GM19035 (cell line): ENCODE data around the gene PDZRN4.
"Not testable (repeated sequence)": the region's sequence is repeated elsewhere in the genome, so short reads cannot be mapped to it uniquely, and the experiment has no call there.

ENCODE experiments used
- ATAC-seq: cut with Tn5 transposase; IDR thresholded peaks from one replicate; pipeline ENCODE4 v1.9.1; 2021; ENCODE audit not compliant: unreplicated experiment

PDZRN4 gene

DNA sequence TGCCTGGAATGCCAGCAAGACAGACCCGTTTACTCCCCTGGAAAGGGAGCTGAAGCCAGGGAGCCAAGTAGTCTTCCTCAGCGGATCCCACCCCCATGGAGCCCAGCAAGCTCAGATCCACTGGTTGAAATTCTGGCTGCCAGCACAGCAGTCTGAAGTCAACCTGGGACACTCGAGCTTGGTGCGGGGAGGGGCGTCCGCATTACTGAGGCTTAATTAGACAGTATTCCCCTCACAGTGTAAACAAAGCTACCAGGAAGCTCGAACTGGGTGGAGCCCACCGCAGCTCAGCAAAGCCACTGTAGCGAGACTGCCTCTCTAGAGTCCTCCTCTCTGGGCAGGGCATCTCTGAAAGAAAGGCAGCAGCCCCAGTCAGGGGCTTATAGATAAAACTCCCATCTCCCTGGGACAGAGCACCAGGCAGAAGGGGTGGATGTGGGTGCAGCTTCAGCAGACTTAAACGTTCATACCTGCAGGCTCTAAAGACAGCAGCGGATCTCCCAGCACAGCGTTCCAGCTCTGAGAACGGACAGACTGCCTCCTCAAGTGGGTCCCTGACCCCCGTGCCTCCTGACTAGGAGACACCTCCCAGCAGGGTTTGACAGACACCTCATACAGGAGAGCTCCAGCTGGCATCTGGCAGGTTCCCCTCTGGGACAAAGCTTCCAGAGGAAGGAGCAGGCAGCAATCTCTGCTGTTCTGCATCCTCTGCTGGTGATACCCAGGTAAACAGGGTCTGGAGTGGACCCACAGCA, 92.4 kb downstream of the PDZRN4 start:
- ATAC-seq: not testable (repeated sequence)

GRCh38 chr12:41285470-41285869, 97.3 kb downstream of the PDZRN4 start:
- not testable (repeated sequence) for ATAC-seq

DNA sequence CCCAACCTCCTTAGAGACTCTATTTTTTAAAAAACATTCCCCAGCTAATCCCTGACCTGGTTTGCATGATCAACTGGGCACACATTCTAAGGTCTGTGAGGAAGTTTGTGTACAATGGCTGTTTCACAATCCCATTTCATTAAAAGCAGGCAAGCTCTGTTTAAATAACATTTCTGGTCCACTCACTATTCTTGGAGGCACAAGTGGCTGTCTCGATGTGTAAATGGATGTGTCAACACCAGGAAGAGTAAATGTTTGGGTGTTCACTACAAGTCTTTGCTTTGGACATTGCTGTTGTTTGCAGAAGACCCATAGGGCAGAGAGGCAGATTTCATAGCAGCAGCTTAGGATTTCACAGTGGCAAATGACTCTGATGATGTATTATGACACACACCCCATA, 98.3 kb downstream of the PDZRN4 start:
- no peak for ATAC-seq

DNA sequence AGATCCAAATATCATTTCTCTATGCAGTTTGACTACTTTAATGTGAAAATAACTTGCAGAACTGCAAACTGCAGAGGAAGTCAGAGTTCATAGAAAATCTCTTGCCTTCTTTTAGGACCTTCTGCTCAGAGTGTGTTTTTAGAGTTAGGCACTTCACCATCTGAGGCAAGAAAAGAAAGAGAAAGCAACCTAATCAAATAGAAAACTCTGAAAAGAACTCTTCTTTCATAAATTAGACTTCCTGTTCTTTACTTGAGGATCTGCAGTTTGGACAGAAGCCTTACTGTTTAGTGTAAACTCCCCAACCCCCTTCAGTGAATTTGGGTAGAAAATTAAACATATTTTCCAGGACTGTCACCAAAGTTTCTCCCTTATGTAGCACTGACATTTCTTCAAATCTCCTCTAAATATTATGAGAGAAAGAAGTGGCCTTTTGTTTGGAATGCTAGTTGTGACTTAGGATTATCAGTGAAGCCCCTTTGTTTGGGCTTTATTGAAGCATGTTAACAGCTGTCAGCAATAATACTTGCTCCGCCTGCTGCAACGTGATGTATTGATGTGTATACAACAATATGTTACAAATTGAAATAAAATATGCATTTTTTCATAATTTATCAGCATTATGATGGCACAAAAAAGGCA, 99.5 kb downstream of the PDZRN4 start:
- peak; percentile 74 for ATAC-seq

GRCh38 chr12:41288142-41288811, 100.2 kb downstream of the PDZRN4 start:
- no peak for ATAC-seq

DNA sequence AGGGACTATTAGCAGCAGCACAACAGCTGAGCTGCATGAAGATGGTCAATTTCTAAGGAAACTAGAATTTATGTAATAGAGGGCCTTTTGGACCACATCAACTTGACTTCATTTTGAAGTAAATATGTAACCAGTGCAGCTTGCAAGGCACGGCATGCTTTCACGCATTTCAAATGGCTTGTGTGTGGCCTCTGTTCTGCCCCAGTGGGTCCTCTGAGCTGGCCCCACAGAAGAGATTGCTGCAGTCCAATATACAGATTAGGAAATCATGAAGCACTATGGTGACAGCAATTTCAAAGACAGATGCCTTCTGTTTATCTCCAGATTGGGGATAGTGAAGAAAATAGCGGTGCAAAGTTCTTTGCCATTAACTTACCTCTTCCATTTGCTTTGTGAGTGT, 101.4 kb downstream of the PDZRN4 start:
- ATAC-seq: no peak

- ATAC-seq: no peak
Measured at GRCh38 chr12:41293011-41293410, 104.9 kb downstream of the PDZRN4 start.

DNA sequence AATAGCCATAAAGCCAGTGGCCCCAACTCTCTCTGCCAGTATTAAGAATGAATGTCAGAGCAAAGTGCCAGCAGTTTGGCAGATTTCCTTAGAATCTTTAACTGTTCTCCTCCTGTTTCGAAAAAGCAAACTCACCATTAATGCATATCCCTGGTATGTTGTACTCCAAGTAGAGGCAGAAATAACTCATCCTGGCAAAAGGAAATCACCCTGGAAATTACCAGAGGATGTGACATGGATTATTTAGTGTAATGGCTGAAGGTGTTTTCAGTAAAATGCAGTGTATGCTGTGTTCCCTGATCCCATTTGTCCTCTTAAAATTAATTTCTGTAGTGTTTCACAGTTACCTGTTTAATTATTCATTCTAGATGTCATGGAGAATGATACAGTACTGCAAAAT, 105.3 kb downstream of the PDZRN4 start:
- ATAC-seq: no peak

GRCh38 chr12:41302979-41303403, 114.9 kb downstream of the PDZRN4 start:
- no peak for ATAC-seq

GRCh38 chr12:41304526-41304925, 116.4 kb downstream of the PDZRN4 start:
- no peak for ATAC-seq

DNA sequence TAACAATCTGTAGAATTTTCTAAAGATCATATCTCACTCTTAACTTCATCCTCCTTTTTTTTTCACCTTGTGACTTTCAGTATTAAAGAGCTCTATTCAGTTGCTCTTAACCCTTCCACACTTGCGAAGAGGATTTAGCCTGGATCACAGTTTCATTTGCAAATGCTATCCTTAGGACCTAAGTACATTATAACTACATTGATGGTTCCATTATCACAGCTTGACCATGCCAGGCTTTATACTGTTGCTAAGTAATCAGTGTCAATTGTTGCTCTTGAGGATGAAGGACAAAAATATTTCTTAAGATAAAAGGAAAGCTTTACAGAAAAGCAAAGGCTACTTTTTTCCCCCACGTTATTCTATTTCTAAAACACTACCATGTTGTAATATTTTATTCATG, 122.2 kb downstream of the PDZRN4 start:
- no peak for ATAC-seq

DNA sequence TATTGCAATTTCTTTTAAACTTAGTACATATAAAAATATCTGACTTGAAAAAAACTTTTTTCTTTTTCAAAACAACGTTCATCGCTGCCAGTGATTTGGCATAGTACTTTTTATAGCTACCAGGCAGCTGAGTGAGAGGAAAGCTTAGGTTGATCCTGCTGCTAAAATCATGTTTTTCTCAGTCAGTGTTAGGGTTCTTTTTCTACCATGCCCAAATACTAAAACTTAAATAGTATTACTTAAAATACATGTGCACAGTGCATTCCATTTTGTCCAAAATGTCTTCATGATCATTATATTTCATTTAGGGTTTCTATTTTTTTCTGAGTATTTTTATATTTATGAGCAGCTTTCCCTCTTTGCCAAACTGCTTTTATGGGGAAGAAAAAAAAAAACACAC, 123.8 kb downstream of the PDZRN4 start:
- ATAC-seq: no peak

DNA sequence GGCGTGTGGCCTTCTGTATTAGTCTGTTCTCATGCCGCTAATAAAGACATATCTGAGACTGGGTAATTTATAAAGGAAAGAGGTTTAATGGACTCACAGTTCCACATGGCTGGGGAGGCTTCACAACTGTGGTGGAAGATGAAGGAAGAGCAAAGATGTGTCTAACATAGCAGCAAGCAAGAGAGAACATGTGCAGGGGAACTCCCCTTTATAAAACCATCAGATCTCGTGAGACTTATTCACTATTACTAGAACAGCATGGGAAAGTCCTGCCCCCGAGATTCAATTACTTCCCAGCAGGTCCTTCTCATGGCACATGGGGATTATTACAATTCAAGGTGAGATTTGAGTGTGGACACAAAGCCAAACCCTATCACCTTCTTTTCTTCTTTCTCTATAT, 124.3 kb downstream of the PDZRN4 start:
- not testable (repeated sequence) for ATAC-seq

DNA sequence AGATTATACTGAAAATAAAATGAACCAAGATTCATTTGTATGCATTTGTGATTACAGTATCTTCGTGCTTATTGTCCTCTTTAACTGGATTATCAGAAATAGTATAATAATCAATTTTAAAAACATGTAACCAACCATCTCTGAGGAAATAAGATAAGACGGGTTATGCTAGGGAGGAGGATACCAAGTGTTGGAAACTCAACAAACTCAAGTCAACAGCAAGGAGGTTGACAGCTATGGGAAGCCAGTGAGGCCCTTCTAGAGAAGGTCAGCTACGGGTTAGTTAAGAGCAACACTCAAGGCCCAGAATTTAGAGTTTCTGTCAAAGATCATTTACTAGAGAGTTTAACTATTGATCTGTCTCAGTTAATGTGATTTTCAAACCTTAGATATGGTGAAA, 137.2 kb downstream of the PDZRN4 start:
- no peak for ATAC-seq

DNA sequence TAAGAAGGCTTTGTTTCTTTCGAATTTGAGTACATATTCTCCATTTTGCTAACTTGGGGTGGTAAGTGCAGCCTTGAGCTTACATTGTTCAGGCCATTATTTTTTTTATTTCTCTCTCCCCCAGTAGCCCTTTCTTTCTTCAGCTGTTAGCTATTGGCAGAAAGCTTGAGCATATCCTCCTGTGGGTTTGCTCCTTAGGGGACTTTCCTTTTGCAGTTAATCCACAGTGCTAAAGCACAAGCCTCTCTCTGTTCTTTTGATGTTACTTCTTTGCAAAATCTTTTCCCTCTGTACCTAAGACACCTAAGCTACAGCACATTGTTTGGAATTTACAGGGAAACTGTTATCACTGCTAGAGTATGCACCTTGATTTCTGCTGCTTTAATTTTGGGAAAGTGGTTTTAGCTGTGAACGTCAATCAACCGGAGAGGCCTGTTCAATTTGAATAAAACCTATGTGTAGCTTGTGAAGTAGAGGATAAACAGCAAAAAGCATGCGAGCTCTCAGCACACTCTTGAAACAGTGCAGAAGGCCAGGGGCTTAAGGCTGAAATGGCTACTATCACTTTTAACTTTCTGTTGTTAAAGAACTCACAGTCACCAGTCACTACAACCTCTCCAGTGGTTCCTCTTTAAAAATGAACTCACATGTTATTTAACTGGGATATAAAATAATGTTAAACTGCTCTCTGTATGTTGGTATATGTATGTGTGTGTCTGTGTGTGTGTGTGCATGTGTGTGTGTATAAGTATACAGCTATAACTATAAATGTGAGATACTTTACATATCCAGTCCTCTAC, 139.2 kb downstream of the PDZRN4 start:
- no peak for ATAC-seq

GRCh38 chr12:41333974-41334373, 145.9 kb downstream of the PDZRN4 start:
- no peak for ATAC-seq

DNA sequence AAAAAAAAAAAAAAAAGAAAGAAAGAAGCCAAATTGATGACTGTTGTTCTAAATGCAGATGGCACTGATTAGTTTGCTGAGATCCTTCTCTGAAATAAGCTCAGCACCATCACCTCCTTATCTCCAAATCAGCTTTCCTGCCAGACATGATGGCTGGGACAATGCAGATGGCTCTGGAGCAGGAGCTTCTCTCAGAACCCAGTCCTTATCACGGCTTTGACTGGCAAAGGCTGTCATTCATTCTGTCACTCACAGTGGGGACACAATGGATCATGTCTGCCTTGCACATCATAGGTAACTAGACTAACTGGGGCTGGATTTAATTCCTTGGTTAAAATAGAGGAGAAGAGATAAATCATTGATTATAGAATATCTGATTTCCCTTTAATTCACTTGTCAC, 146.3 kb downstream of the PDZRN4 start:
- ATAC-seq: no peak

DNA sequence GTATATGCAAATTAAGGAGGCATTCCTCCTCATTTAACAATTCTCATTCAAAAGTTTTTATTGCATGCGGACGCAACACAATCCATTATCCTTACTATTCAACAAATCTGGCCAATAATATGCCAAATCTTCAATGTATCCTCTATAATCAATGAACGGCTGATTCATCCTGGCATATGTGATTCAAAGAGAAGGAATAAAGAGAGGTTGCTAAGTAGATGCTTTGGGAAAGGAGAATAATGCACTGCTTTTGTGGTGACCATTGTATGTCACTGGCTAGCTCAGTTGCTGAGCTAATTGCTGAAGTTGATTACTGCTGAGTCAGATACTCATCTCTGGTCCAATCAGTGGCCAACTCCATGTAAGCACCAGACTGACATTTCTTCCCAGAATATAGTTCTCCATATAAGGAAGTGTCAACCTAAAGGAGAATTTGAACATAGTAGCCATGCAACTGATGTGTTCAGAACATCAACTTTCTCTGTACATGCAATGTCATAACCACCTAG, 148.0 kb downstream of the PDZRN4 start:
- ATAC-seq: no peak

DNA sequence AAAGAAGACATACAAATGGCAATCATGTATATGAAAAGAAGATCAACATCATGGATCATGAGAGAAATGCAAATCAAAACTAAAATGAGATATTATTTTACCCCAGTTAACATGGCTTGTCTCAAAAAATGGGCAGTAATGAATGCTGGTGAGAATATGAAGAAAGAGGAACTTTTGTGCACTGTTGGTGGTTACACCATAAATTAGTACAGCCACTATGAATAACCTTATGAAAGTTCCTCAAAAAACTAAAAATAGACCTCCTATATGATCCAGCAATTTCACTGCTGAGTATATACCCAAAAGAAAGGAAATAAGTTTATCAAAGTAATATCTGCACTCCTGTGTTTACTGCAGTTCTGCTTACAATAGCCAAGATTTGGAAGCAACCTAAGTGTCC, 151.7 kb downstream of the PDZRN4 start:
- ATAC-seq: no peak

DNA sequence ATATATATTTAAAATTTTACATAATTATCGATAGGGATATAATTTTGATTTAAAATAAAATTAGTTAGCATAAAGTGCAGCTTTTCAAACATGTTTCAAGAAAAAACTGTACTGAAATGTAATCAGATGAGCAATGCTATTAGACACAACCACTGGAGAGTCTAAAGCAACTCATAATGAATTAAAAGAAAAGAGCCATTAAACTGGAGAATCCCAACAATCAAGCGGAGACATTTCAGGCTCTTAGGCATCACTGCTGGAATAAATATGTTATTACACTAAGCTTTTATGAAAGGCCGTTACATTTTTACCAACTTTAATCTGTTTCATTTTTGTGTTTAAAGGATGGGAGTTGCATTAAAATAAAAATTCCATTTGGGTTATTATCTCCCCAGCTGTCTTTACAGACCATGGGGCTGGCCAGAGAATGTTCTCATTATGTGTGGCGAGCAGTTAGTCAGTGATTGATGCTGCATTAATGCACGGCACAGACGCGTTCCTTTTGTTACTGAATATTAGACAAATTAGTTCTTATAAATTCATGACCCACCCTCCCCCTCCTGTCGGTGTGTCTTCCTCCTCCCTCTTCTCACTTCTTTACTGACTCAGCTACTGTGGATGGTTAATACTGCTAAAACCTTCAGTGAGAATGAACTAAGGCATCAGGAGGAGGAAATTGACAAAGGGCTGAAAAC, 156.8 kb downstream of the PDZRN4 start:
- ATAC-seq: no peak

DNA sequence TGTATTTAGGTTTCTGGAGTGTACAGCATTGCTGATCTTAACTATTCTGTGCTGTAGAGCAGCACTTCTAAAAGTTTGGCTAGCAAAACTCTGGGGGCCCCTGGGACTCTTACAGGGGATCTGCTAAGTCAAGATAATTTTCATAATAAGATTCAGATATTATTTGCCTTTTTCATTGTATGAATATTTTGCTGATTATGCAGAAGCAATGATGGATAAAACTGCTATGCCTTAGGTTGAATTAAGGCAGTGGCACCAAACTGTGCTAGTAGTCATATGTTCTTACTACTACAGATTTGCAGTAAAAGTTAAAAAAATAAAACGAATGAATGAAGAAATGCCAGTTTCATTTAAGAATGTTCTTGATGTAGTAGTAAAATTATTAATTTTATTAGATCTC, 160.1 kb downstream of the PDZRN4 start:
- ATAC-seq: no peak
